ENCODE measurements around the gene KCNS3.

Gene KCNS3

GRCh38 chr2:17878281-17879136 lies at the start of gene KCNS3:
TSS of gene KCNS3 (plus strand) at chr2:17878667. CDS start at chr2:17931009, 52,342 bp downstream.
- no peak for FAIRE-seq

- FAIRE-seq: no peak
Observed at GRCh38 chr2:17830053-17831034, 48.1 kb upstream of the KCNS3 start.

GRCh38 chr2:17835516-17835915 lies 43.0 kb upstream of the KCNS3 start:
- FAIRE-seq: no peak

GRCh38 chr2:17839959-17840358 lies 38.5 kb upstream of the KCNS3 start:
- no peak for FAIRE-seq

GRCh38 chr2:17843457-17843856 lies 35.0 kb upstream of the KCNS3 start:
- FAIRE-seq: no peak

- no peak for FAIRE-seq
Observed at GRCh38 chr2:17845806-17846205, 32.7 kb upstream of the KCNS3 start.

GRCh38 chr2:17846676-17847075 lies 31.8 kb upstream of the KCNS3 start:
- FAIRE-seq: no peak

GRCh38 chr2:17847236-17847635 lies 31.2 kb upstream of the KCNS3 start:
- no peak for FAIRE-seq

GRCh38 chr2:17849275-17849674 lies 29.2 kb upstream of the KCNS3 start:
- no peak for FAIRE-seq

- FAIRE-seq: no peak
Observed at GRCh38 chr2:17850151-17850550, 28.3 kb upstream of the KCNS3 start.

GRCh38 chr2:17851731-17852585 lies 26.5 kb upstream of the KCNS3 start:
- no peak for FAIRE-seq

GRCh38 chr2:17853799-17854198 lies 24.7 kb upstream of the KCNS3 start:
- no peak for FAIRE-seq

GRCh38 chr2:17857021-17857420 lies 21.4 kb upstream of the KCNS3 start:
- no peak for FAIRE-seq

GRCh38 chr2:17858064-17858463 lies 20.4 kb upstream of the KCNS3 start:
- FAIRE-seq: no peak

GRCh38 chr2:17863539-17863938 lies 14.9 kb upstream of the KCNS3 start:
- no peak for FAIRE-seq

- FAIRE-seq: no peak
Observed at GRCh38 chr2:17864676-17865075, 13.8 kb upstream of the KCNS3 start.

GRCh38 chr2:17867133-17867532 lies 11.3 kb upstream of the KCNS3 start:
- no peak for FAIRE-seq

- FAIRE-seq: no peak
Observed at GRCh38 chr2:17869128-17869527, 9.3 kb upstream of the KCNS3 start.

GRCh38 chr2:17871639-17872038 lies 6.8 kb upstream of the KCNS3 start:
- FAIRE-seq: no peak

- FAIRE-seq: no peak
Observed at GRCh38 chr2:17873021-17873420, 5.4 kb upstream of the KCNS3 start.

- no peak for FAIRE-seq
Observed at GRCh38 chr2:17876590-17876989, 1.9 kb upstream of the KCNS3 start.

GRCh38 chr2:17877811-17878280 lies 621 bp upstream of the KCNS3 start:
- no peak for FAIRE-seq

All from A204.1 (cell line).